Vagina (tissue), 2 donors: Measurements from ENCODE around the gene CYSLTR2.

Experiments used
- CTCF ChIP-seq, 3 experiments: fragments of 450-650 bp in 2 of 3; fragments of 200-600 bp in 1 of 3; sonication (generic) in 1 of 3; IDR thresholded peaks; one replicate each; pipeline ENCODE4 v1.5.1; 2017 to 2019; ENCODE audit warnings: antibody characterized with exemption in 3 of 3, mild to moderate bottlenecking in 2 of 3, moderate library complexity in 2 of 3
- POLR2A ChIP-seq, 2 donors: fragments of 450-650 bp; IDR thresholded peaks; one replicate each; pipeline ENCODE4 v1.6.1; 2017; ENCODE audit warnings: antibody characterized with exemption in 2 of 2, mild to moderate bottlenecking in 2 of 2, moderate library complexity in 2 of 2
- POLR2AphosphoS5 ChIP-seq, 2 donors: sonication (generic); formaldehyde crosslinking; IDR thresholded peaks; one replicate each; pipeline ENCODE4 v1.9.0; 2017; ENCODE audit warnings: antibody characterized with exemption in 2 of 2, mild to moderate bottlenecking in 2 of 2, low read depth in 1 of 2; ENCODE audit not compliant: insufficient read depth in 1 of 2

GRCh38 chr13:48686636-48687210 lies 33.0 kb downstream of the CYSLTR2 start:
- no peak for TF ChIP-seq CTCF (IDR thresholded peaks at IDR 0.05)
- TF ChIP-seq POLR2AphosphoS5 (IDR thresholded peaks at IDR 0.05; ENCODE audit: insufficient read depth in 1 of 2, low read depth in 1 of 2), result no peak
- TF ChIP-seq POLR2A (IDR thresholded peaks at IDR 0.05), result no peak
